WTC11 (cell line): ENCODE results near the gene PKP4.

Experiments
- CTCF ChIP-seq: fragments of 200-600 bp; IDR thresholded peaks from 2 replicates; pipeline ENCODE4 v1.8.0; 2022; ENCODE audit warnings: antibody characterized with exemption
- ETV6 ChIP-seq: sonication (generic); formaldehyde crosslinking; IDR thresholded peaks from 2 replicates; pipeline ENCODE4 v1.8.1; 2022; ENCODE audit warnings: mild to moderate bottlenecking, missing genetic modification reagents
- FOXK1 ChIP-seq: sonication (generic); formaldehyde crosslinking; IDR thresholded peaks from 2 replicates; pipeline ENCODE4 v1.8.0; 2022; ENCODE audit warnings: mild to moderate bottlenecking, moderate library complexity, missing genetic modification reagents
- FOXP1 ChIP-seq: sonication (generic); formaldehyde crosslinking; IDR thresholded peaks from 2 replicates; pipeline ENCODE4 v1.8.0; 2022; ENCODE audit warnings: missing genetic modification reagents, mild to moderate bottlenecking, moderate library complexity, borderline replicate concordance
- NFYB ChIP-seq: sonication (generic); formaldehyde crosslinking; conservative IDR thresholded peaks from 2 replicates; pipeline ENCODE4 v1.8.0; 2022; ENCODE audit warnings: low read depth, missing genetic modification reagents
- NR2C2 ChIP-seq: sonication (generic); formaldehyde crosslinking; IDR thresholded peaks from 2 replicates; pipeline ENCODE4 v1.8.0; 2022; ENCODE audit warnings: mild to moderate bottlenecking, missing genetic modification reagents
- NR3C1 ChIP-seq: sonication (generic); formaldehyde crosslinking; conservative IDR thresholded peaks from 2 replicates; pipeline ENCODE4 v1.8.1; 2023; ENCODE audit warnings: low read depth, mild to moderate bottlenecking, missing genetic modification reagents
- ZNF138 ChIP-seq: sonication (generic); formaldehyde crosslinking; conservative IDR thresholded peaks from 2 replicates; pipeline ENCODE4 v1.8.1; 2022; ENCODE audit warnings: mild to moderate bottlenecking, moderate library complexity, missing genetic modification reagents
- ZNF396 ChIP-seq: fragments of 250-450 bp; sonication (Bioruptor Pico); IDR thresholded peaks from 2 replicates; pipeline ENCODE4 v1.8.0; 2021; ENCODE audit warnings: mild to moderate bottlenecking, moderate library complexity, borderline replicate concordance
- TF ChIP-seq, protein P1 (sequence below): sonication (generic); formaldehyde crosslinking; IDR thresholded peaks from 2 replicates; pipeline ENCODE4 v1.8.1; 2022; ENCODE audit warnings: low read depth, missing genetic modification reagents, borderline replicate concordance
- TF ChIP-seq, protein P2 (sequence below): fragments of 250-450 bp; sonication (Bioruptor Pico); IDR thresholded peaks from 2 replicates; pipeline ENCODE4 v1.9.0; 2021; ENCODE audit warnings: mild to moderate bottlenecking, borderline replicate concordance

- no peak for TF ChIP-seq ZNF396 (CRISPR knock-in tag)
- TF ChIP-seq, protein P1, sequence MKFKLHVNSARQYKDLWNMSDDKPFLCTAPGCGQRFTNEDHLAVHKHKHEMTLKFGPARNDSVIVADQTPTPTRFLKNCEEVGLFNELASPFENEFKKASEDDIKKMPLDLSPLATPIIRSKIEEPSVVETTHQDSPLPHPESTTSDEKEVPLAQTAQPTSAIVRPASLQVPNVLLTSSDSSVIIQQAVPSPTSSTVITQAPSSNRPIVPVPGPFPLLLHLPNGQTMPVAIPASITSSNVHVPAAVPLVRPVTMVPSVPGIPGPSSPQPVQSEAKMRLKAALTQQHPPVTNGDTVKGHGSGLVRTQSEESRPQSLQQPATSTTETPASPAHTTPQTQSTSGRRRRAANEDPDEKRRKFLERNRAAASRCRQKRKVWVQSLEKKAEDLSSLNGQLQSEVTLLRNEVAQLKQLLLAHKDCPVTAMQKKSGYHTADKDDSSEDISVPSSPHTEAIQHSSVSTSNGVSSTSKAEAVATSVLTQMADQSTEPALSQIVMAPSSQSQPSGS (CRISPR knock-in tag): no peak
- no peak for TF ChIP-seq NR2C2 (CRISPR knock-in tag)
- TF ChIP-seq NFYB (CRISPR knock-in tag): no peak
- no peak for TF ChIP-seq CTCF
- TF ChIP-seq NR3C1 (CRISPR knock-in tag): no peak
- TF ChIP-seq FOXP1 (CRISPR knock-in tag): no peak
- no peak for TF ChIP-seq ZNF138 (CRISPR knock-in tag)
- TF ChIP-seq ETV6 (CRISPR knock-in tag): no peak
- TF ChIP-seq FOXK1: no peak
- TF ChIP-seq, protein P2, sequence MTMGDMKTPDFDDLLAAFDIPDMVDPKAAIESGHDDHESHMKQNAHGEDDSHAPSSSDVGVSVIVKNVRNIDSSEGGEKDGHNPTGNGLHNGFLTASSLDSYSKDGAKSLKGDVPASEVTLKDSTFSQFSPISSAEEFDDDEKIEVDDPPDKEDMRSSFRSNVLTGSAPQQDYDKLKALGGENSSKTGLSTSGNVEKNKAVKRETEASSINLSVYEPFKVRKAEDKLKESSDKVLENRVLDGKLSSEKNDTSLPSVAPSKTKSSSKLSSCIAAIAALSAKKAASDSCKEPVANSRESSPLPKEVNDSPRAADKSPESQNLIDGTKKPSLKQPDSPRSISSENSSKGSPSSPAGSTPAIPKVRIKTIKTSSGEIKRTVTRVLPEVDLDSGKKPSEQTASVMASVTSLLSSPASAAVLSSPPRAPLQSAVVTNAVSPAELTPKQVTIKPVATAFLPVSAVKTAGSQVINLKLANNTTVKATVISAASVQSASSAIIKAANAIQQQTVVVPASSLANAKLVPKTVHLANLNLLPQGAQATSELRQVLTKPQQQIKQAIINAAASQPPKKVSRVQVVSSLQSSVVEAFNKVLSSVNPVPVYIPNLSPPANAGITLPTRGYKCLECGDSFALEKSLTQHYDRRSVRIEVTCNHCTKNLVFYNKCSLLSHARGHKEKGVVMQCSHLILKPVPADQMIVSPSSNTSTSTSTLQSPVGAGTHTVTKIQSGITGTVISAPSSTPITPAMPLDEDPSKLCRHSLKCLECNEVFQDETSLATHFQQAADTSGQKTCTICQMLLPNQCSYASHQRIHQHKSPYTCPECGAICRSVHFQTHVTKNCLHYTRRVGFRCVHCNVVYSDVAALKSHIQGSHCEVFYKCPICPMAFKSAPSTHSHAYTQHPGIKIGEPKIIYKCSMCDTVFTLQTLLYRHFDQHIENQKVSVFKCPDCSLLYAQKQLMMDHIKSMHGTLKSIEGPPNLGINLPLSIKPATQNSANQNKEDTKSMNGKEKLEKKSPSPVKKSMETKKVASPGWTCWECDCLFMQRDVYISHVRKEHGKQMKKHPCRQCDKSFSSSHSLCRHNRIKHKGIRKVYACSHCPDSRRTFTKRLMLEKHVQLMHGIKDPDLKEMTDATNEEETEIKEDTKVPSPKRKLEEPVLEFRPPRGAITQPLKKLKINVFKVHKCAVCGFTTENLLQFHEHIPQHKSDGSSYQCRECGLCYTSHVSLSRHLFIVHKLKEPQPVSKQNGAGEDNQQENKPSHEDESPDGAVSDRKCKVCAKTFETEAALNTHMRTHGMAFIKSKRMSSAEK: no peak
Observed at GRCh38 chr2:158649846-158650245, 193.1 kb downstream of the PKP4 start.
